NCI-H82 treated with DMSO at 0.1 percent for 48 hours (cell line): ENCODE data around the gene MYLK.

Source experiments
- DNase-seq: peaks from one replicate; lab custom pipeline; 2025; ENCODE audit not compliant: unreplicated experiment; lab: John Stamatoyannopoulos, UW

MYLK gene

DNA sequence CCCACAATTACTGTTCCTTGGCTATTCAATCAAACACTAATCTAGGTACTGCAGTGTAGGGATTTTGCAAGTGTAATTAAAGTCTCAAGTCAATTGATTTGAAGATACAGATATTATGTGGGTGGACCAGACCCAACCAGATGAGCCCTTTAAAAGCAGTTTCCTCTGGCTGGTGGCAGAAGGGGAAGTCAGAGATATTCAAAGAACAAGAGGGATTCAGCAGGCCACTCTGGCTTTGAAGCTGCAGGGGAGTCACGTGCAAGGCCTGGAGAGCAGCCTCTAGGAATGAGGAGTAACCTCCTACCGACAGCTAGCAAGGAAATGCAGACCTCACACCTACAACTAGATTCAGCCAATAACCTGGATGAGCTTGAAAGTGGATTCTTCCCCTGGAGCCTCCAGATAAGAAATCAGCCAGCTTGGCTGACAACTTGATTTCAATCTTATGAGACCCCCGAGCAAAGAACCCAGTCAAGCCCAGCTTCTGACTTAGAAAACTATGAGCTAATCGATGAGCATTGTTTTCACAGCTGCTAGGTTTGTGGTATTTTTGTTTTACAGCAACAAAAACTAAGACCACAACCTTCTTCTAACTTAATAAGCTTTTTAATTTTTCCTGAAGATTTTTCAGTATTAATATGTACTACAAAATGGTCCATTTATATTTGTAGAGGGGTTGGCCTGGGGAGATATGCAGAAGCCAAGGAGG lies 312.7 kb downstream of the MYLK start:
- no peak for DNase-seq

DNA sequence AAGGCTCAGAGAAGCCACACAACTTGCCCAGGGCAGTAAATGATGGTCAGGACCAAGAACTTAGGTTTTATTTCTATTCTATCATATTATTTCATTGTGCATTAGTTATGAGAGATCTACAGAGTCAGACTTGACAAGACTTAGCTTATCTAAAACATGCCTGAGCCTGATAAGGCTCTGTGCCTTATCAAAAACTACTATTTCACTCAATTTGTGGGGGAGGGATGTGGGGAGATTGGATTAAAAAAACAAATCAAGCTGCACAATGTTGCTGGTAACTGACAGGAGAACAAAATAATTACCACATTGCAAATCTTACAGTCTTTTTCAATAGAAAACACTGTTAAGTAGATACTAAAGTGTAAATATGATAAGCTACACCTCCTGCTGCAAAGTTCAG lies 315.3 kb downstream of the MYLK start:
- DNase-seq = no peak

DNA sequence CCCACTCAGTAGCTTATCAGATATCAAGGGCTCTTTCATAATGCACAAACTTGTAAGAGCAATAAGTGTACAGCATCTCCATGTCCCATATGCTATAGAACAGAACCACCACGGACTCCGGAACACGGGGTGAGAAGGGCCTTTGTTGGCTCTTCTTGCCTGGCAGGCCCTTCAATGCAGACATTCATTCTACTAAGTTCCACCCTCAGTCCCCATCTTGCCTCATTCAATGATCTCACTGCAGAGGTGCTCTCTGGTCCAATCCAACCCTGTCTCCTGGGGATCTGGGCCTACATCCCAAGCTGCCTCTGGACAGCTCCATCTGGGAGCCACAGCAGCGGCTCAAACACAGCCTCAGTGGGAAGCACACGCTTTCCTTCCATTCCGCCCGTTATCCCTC lies 316.1 kb downstream of the MYLK start:
- no peak for DNase-seq

DNA sequence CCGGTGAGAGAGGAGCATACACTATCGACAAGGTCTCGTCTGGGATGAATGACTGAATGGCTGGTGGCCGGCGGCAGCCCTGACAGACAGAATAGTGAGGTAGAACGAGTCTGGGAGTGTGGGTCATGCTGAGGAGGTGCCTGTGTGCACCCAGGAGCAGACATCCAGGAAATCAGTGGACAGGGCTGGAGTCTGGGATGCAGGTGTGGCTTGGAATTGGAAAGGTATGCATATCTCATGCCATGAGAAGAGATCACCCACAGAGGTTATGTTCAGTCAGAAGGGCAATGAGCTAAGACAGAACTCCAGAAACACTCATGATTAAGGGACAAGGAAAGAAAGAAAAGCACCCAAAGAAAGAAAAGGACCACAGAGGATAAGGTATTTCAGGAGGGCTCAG lies 320.1 kb downstream of the MYLK start:
- no peak for DNase-seq

DNA sequence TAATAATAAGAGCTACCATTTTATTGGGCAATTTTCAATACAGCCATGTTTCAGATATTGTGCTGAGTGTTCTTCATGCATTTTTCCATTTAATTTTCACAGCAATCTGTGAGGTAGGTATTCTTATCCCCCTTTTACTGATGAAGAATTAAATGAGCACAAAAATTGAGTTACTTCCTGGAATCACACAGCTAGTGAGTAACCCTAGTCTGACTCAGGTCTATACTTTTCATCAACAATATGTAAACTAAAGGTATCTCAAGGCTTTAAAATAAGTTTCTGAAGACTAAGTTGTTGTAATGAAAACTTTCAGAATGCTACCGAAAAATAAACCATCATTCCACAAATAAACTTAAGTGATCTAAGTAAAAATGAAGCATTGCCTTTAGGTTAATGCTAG lies 321.6 kb downstream of the MYLK start:
- DNase-seq = no peak

DNA sequence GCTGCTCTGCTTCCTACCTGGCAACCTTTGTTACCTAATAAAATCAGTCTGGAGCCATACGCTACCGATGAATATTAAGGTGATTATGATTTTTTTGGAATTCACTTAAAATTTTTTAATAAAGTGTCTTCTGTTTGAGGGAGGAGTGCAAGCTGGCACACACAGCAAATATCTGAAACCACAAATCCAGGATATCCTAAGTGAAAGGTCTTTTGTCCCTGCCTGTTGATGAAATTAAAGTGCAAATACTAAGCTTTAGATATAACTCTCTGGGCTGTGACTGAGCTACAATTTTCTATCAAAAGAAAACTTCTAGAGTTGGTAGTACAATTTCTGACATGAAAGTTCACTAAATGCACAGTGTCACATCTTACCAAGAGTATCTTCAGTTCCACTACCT lies 322.9 kb downstream of the MYLK start:
- no peak for DNase-seq
